Left cardiac atrium (tissue), 4 donors: ENCODE data around the gene NGDN. TPM values are rescaled to one million over a fixed set of nuclear protein-coding genes. Genes with fewer than 3 reads are reported as not detected.
A peak's percentile ranks its signal among the peaks of the same experiment; 100 is the strongest.
"Not testable (repeated sequence)": the region's sequence is repeated elsewhere in the genome, so short reads cannot be mapped to it uniquely, and the experiment has no call there.

Experiments used
- ATAC-seq, 2 donors: fragments of 200-7000 bp; cut with Tn5 transposase; one replicate each; pipeline ENCODE4 v1.9.1; 2020; ENCODE audit warnings: mild to moderate bottlenecking in 2 of 2, moderate library complexity in 2 of 2
- DNase-seq: peaks from one replicate; pipeline ENCODE4 v3.0.0-alpha.2; 2020
- intact Hi-C, 2 donors: fragments of 100-400 bp; cut with DNase I; formaldehyde crosslinking; loops; one replicate each; pipeline versions ENCODE4 v1.14.1 to v1.15.1; 2022 to 2023
- total RNA-seq, 2 donors: library from RNA; stranded (reverse); fragmentation: NEBNext Ultra II Directional; extraction: Animal tissue kit (Norgen Biotek cat#: 25700); gene quantifications; one replicate each; pipeline ENCODE4 v1.2.1, GENCODE V29; 2021
- donor health status: DM: no; HTN: yes; CAD: no.
- donor health status: DM: no; HTN: yes; CAD: no; lungs with severe emphysema.
- donor health status: DM: yes; HTN: yes; CAD: no.
- donor health status: Dilated cardiomyopathy.

The NGDN gene
- total RNA-seq, 2 donors from 2014 or later = 20.1 to 23.6 TPM

- ATAC-seq = peak; percentile 50 to 64
- intact Hi-C loops = loop anchor here in 1 of 2 donors (10.0 kb wide), 1 partner anchor 132 kb away; the partner anchor contains the start of gene PABPN1
Observed at GRCh38 chr14:23456883-23457586, 12.5 kb upstream of the NGDN start.

DNA sequence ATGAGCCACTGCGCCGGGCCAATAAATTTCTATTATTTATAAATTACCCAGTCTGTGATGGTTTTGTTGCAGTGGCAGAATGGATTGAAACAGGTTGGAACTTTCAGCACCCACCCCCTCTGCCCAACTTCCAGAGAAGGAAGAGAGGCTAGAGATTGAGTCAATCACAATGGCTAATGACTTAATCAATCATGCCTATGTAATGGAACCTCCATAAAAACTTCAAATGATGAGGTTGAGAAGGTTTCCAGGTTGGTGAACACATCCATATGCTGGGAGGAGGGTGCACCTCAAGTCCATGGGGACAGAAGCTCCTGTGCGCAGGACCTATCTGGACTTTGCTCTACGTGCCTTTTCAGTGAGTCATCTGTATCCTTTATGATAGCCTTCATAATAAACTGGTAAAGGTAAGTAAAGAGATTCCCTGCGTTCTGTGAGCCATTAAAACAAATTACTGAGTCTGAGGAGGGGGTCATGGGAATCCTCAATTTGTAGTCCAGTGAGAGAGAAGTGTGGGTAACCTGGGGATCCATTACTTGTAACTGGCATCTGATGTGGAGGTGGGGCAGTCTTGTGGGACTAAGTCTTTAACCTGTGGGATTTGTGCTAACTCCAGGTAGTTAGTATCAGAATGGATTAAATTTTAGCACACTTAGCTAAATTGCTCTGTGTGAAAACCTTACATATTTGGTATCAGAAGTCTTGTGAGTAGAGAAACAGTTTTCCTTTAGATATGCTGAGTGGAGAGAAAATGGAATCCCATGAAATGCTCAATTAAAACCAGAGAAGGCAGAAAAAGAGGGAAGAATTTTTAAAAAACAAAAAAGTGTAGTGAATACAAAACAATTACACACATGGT, 11.7 kb upstream of the NGDN start:
- ATAC-seq (no peak), DNase-seq (no peak)
- intact Hi-C loops = loop anchor here in 1 of 2 donors (10.0 kb wide), 1 partner anchor 133 kb away; the partner anchor contains the start of gene PABPN1

More at GRCh38 chr14:23456883-23457586, 12.5 kb upstream of the NGDN start:
- not testable (repeated sequence) for DNase-seq

GRCh38 chr14:23460960-23461359, 8.5 kb upstream of the NGDN start:
- no peak for DNase-seq
- intact Hi-C loops = no loop called here
- no peak for ATAC-seq

- intact Hi-C loops = loop anchor here in 1 of 2 donors (5.0 kb wide), 1 partner anchor 142 kb away; the partner anchor contains the start of gene PABPN1
- ATAC-seq = no peak
- DNase-seq = no peak
Observed at GRCh38 chr14:23464700-23465099, 4.8 kb upstream of the NGDN start.

- no peak for DNase-seq
- intact Hi-C loops = loop anchor here in 1 of 2 donors (5.0 kb wide), 1 partner anchor 143 kb away; the partner anchor contains the start of gene PABPN1
- no peak for ATAC-seq
Observed at GRCh38 chr14:23465261-23465660, 4.2 kb upstream of the NGDN start.

DNA sequence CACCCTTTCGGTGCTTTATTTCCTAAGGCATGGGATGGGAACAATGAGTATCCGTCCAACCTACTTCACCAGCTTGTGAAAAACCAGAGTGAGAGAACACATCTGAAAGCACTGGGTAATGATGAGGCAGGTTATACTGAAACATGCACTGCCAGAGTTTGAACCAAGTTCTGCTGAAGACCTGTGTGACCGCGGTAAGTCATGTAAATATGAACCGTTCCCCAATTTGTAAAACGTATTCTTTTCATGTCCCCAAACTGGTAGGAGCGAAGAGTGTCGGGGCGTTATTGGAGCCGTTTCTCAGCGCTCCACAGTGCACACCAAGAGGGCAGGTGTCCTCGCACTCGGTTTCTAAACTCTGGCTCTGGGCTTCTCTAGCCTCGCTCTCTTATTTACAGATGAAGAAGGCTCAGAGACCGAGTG, 788 bp upstream of the NGDN start:
- peak; percentile 13 to 30 for ATAC-seq
- DNase-seq = no peak
- intact Hi-C loops = loop anchor here in 1 of 2 donors (5.0 kb wide), 1 partner anchor 146 kb away; the partner anchor contains the start of gene PABPN1

DNA sequence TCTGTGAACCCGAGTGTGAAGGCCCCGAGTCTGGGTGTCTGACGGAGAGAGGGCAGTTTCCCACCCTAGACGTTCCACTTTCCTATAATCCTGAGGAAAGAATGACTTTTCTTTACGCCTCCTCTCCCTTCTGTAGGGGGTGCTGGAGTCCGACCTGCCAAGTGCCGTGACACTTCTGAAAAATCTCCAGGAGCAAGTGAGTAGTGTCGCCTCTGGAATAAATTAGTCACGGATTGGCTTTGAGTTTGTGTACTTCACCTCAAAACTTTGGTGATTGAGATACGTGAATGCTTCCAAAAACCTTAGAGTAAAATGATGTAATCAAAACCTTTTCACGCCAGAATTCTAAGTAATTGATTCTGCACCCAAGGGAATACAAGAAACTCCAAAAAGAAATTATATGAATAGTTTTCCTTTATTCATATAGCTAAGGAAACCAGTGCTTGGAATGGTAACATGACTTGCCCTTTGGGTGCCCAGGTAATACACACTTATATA, 452 bp downstream of the NGDN start:
- ATAC-seq (peak; percentile 4 to 14), DNase-seq (no peak)
- intact Hi-C loops = loop anchor here in 1 of 2 donors (5.0 kb wide), 1 partner anchor 148 kb away; the partner anchor contains the start of gene PABPN1

GRCh38 chr14:23470947-23471346, 1.4 kb downstream of the NGDN start:
- DNase-seq = no peak
- intact Hi-C loops = no loop called here
- ATAC-seq = no peak

GRCh38 chr14:23478109-23478759, 8.7 kb downstream of the NGDN start:
- intact Hi-C loops = loop anchor here (2.0 to 5.0 kb wide), 2 partner anchors 81 to 84 kb away; no protein-coding TSS in a partner anchor
- DNase-seq = peak; percentile 57
- peak; percentile 47 to 68 for ATAC-seq

GRCh38 chr14:23481362-23481970, 12.0 kb downstream of the NGDN start:
- no peak for DNase-seq
- ATAC-seq = no peak
- intact Hi-C loops = no loop called here

DNA sequence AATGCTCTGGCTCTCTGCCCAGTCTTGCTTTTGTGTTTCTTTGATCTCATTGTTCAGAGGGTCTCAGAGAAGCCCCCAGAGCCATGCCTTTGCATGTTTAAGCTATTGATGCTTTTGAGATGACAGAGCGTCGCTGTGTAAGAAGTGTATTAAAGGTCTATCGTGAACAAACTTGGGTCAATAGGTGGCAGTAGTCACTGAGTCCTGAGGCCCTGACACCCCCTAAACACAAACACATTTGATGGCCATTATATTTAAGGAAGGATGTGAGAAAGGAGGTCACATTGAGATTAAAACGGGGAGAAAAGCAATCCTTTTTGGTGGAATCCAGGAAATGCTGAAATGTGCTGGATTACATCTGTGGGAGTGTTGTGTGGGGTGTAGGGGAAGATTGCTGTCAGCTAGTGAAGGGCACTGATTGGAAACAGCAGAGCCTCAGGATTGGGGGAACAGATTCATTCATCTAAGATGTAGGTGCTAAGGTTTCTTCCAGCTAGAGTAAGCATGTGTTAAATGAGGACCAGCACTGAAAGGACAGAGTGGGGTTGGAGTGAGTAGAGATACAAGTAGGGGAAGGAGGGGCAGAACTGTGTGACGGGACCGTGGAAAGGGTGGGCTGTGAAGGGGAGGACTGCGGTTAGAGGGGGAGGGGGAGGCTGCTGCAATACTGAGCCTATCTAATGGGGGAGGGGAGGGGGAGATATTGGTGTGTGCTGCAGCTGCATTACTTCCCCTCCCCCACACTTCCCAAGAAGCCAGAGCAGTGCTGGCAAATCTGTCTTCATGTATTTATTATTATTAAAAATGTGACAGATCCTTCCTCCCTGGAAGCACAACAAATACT, 12.7 kb downstream of the NGDN start:
- intact Hi-C loops = no loop called here
- no peak for ATAC-seq
- DNase-seq = no peak

DNA sequence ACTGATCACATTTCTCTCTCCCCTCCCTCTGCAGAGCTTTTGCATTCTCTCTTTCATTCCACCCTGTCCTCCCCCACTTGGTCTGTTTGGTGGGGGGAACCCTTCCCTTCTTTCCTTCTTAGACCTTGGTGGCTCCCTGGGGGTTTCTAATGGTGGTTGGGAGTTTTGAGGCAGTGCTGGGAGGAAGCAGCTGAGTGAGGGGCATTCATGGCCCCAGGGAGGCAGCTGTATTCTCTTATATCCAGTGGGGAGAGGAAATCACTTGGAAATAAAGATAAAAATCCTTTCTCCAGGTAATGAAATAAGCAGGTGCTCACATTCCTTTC, 13.3 kb downstream of the NGDN start:
- DNase-seq (no peak), ATAC-seq (no peak)
- intact Hi-C loops = no loop called here

- intact Hi-C loops = no loop called here
- ATAC-seq = peak; percentile 19 to 34
- no peak for DNase-seq
Observed at GRCh38 chr14:23483236-23483854, 13.8 kb downstream of the NGDN start.

- intact Hi-C loops = no loop called here
- ATAC-seq (no peak), DNase-seq (no peak)
Observed at GRCh38 chr14:23485326-23485725, 15.8 kb downstream of the NGDN start.

- intact Hi-C loops = no loop called here
- ATAC-seq (no peak), DNase-seq (no peak)
Observed at GRCh38 chr14:23486036-23486435, 16.5 kb downstream of the NGDN start.

DNA sequence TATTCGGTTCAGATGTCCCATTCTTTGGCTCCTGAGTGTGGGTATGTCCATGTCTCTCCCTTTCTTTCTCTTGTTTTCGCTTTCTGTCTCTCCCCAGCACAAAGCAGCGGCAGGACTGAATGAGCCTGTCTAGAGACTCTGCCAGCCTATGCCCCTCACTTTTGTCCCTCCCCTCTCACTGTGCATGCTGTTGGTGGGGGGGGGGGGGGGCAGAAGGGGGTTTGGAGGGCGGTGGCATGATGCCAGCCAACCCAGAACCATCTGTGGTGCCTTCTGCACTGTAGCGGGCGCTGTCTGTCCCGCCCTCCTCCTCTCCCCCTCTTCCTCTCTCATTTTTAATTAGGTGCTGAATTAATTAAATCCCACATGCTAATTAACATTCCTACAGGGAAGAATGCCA, 17.7 kb downstream of the NGDN start:
- DNase-seq (no peak), ATAC-seq (no peak)
- intact Hi-C loops = no loop called here

- no peak for DNase-seq
- intact Hi-C loops = loop anchor here in 1 of 2 donors (5.0 kb wide), 1 partner anchor 35 kb away; no protein-coding TSS in a partner anchor
- ATAC-seq = no peak
Observed at GRCh38 chr14:23492618-23493272, 23.2 kb downstream of the NGDN start.
